NCI-H526 treated with DMSO at 0.1 percent for 48 hours (cell line): ENCODE data around the gene FXYD3.
"Not testable (repeated sequence)": the region's sequence is repeated elsewhere in the genome, so short reads cannot be mapped to it uniquely, and the experiment has no call there.

Source experiments
- DNase-seq: peaks from one replicate; lab custom pipeline; 2025; lab: John Stamatoyannopoulos, UW

FXYD3 gene

GRCh38 chr19:35086455-35086854, 29.2 kb upstream of the FXYD3 start:
- no peak for DNase-seq

GRCh38 chr19:35087393-35087792, 28.2 kb upstream of the FXYD3 start:
- DNase-seq: no peak

GRCh38 chr19:35088131-35088913, 27.3 kb upstream of the FXYD3 start:
- DNase-seq: no peak

GRCh38 chr19:35089554-35089953, 26.1 kb upstream of the FXYD3 start:
- DNase-seq: no peak

GRCh38 chr19:35090160-35090505, 25.5 kb upstream of the FXYD3 start:
- no peak for DNase-seq

- peak; percentile 81 for DNase-seq
These were observed 25.0 kb upstream of the FXYD3 start for GRCh38 chr19:35090506-35091214.

- DNase-seq: no peak
These were observed 22.2 kb upstream of the FXYD3 start for GRCh38 chr19:35093430-35093829.

- no peak for DNase-seq
These were observed 21.5 kb upstream of the FXYD3 start for GRCh38 chr19:35093941-35094647.

- no peak for DNase-seq
These were observed 21.0 kb upstream of the FXYD3 start for GRCh38 chr19:35094656-35095055.

- DNase-seq: no peak
These were observed 19.8 kb upstream of the FXYD3 start for GRCh38 chr19:35095667-35096368.

- DNase-seq: no peak
These were observed 17.1 kb upstream of the FXYD3 start for GRCh38 chr19:35098413-35099049.

GRCh38 chr19:35099155-35099896, 16.3 kb upstream of the FXYD3 start:
- DNase-seq: no peak

- DNase-seq: no peak
These were observed 15.7 kb upstream of the FXYD3 start for GRCh38 chr19:35099897-35100275.

GRCh38 chr19:35100588-35101533, 14.8 kb upstream of the FXYD3 start:
- DNase-seq: no peak

GRCh38 chr19:35101949-35102348, 13.7 kb upstream of the FXYD3 start:
- DNase-seq: not testable (repeated sequence)

GRCh38 chr19:35103614-35104013, 12.0 kb upstream of the FXYD3 start:
- not testable (repeated sequence) for DNase-seq

- DNase-seq: no peak
These were observed 11.3 kb upstream of the FXYD3 start for GRCh38 chr19:35104361-35104760.

GRCh38 chr19:35105047-35105410, 10.6 kb upstream of the FXYD3 start:
- no peak for DNase-seq

- DNase-seq: no peak
These were observed 10.0 kb upstream of the FXYD3 start for GRCh38 chr19:35105411-35106290.
